Loucy (cell line): ENCODE data around the gene APLN.

Experiments
- H2AFZ ChIP-seq: fragments of 200-600 bp; sonication (generic); 2 replicates; pipeline ENCODE4 v1.6.0; 2016; ENCODE audit warnings: antibody characterized with exemption, mild to moderate bottlenecking, low read length, moderate library complexity
- H3F3A ChIP-seq: fragments of 200-600 bp; 2 replicates; pipeline ENCODE4 v1.6.0; 2016; ENCODE audit warnings: antibody characterized with exemption, low read depth, mild to moderate bottlenecking
- H3K27me3 ChIP-seq: fragments of 200-600 bp; sonication (generic); 2 replicates; pipeline ENCODE4 v1.6.1; 2014; ENCODE audit warnings: low read length, mild to moderate bottlenecking; ENCODE audit not compliant: insufficient read depth, poor library complexity, severe bottlenecking
- H3K36me3 ChIP-seq: fragments of 200-600 bp; sonication (generic); 2 replicates; pipeline ENCODE4 v1.6.1; 2016; ENCODE audit warnings: low read length; ENCODE audit not compliant: insufficient read depth
- H3K4me1 ChIP-seq: fragments of 200-600 bp; sonication (generic); 2 replicates; pipeline ENCODE4 v1.5.1; 2014; ENCODE audit warnings: low read length, mild to moderate bottlenecking; ENCODE audit not compliant: insufficient read depth, poor library complexity, severe bottlenecking
- H3K4me2 ChIP-seq: fragments of 200-600 bp; sonication (generic); 2 replicates; pipeline ENCODE4 v1.6.0; 2014; ENCODE audit warnings: antibody characterized with exemption, low read length, low read depth, mild to moderate bottlenecking; ENCODE audit not compliant: poor library complexity, severe bottlenecking
- H3K4me3 ChIP-seq: fragments of 200-600 bp; sonication (generic); 2 replicates; pipeline ENCODE4 v1.5.1; 2014; ENCODE audit warnings: low read length, mild to moderate bottlenecking, mixed read lengths; ENCODE audit not compliant: poor library complexity, severe bottlenecking
- H3K79me2 ChIP-seq: fragments of 200-600 bp; sonication (generic); 2 replicates; pipeline ENCODE4 v1.6.1; 2014; ENCODE audit warnings: low read length; ENCODE audit not compliant: insufficient read depth
- H3K9ac ChIP-seq: fragments of 200-600 bp; sonication (generic); 2 replicates; pipeline ENCODE4 v1.6.0; 2014; ENCODE audit warnings: mild to moderate bottlenecking, low read depth, low read length, moderate library complexity; ENCODE audit not compliant: poor library complexity, severe bottlenecking
- H3K9me2 ChIP-seq: fragments of 200-600 bp; sonication (generic); replicated peaks from 2 replicates; pipeline ENCODE4 v1.6.1; 2016; ENCODE audit warnings: low read depth, low read length, mixed read lengths
- H3K9me3 ChIP-seq: fragments of 200-600 bp; sonication (generic); 2 replicates; pipeline ENCODE4 v1.6.1; 2014; ENCODE audit warnings: mild to moderate bottlenecking, antibody characterized with exemption, low read length, low read depth; ENCODE audit not compliant: insufficient read depth
- H4K20me1 ChIP-seq: fragments of 200-600 bp; sonication (generic); 2 replicates; pipeline ENCODE4 v1.6.0; 2014; ENCODE audit warnings: antibody characterized with exemption, low read length, mild to moderate bottlenecking; ENCODE audit not compliant: insufficient read depth, poor library complexity, severe bottlenecking
- EZH2phosphoT487 ChIP-seq: fragments of 200-600 bp; IDR thresholded peaks from 2 replicates; pipeline ENCODE4 v1.6.1; 2018; ENCODE audit warnings: antibody characterized with exemption, mild to moderate bottlenecking, moderate library complexity, borderline replicate concordance
- TF ChIP-seq, protein P1 (sequence below): fragments of 200-600 bp; sonication (generic); conservative IDR thresholded peaks from 2 replicates; pipeline ENCODE4 v1.5.1; 2014; ENCODE audit warnings: mild to moderate bottlenecking, antibody characterized with exemption, low read length

The APLN gene

DNA sequence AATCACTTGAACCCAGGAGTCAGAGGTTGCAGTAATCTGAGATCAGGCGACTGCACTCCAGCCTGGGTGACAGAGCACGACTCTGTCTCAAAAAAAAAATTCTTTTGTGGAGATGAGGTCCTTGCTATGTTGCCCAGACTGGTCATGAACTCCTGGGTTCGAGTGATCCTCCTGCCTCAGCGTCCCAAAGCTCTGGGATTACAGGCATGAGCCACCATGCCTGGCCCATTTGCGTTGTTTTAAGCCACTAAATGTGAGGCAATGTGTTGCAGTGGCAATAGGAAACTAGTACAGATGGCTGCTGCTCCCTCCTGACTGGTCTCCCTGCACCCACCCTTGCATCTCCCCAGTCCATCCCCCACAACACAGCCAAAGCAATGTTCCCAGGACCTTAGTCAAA is 40.0 kb upstream of the APLN start:
- Histone ChIP-seq H3K79me2 (no peaks in the 10 kb centered on the region), H3K4me3 (no peak overlapping the region), H3K9ac (no peak overlapping the region), H3K27me3 (no peaks in the 10 kb centered on the region), H3K9me2 (no peaks in the 10 kb centered on the region), H3K4me1 (no peaks in the 10 kb centered on the region), H3F3A (no peaks in the 10 kb centered on the region), H3K36me3 (no peaks in the 10 kb centered on the region), H3K4me2 (no peak overlapping the region), H2AFZ (no peak overlapping the region), H4K20me1 (no peaks in the 10 kb centered on the region), H3K9me3 (no peaks in the 10 kb centered on the region)
- TF ChIP-seq, protein P1, sequence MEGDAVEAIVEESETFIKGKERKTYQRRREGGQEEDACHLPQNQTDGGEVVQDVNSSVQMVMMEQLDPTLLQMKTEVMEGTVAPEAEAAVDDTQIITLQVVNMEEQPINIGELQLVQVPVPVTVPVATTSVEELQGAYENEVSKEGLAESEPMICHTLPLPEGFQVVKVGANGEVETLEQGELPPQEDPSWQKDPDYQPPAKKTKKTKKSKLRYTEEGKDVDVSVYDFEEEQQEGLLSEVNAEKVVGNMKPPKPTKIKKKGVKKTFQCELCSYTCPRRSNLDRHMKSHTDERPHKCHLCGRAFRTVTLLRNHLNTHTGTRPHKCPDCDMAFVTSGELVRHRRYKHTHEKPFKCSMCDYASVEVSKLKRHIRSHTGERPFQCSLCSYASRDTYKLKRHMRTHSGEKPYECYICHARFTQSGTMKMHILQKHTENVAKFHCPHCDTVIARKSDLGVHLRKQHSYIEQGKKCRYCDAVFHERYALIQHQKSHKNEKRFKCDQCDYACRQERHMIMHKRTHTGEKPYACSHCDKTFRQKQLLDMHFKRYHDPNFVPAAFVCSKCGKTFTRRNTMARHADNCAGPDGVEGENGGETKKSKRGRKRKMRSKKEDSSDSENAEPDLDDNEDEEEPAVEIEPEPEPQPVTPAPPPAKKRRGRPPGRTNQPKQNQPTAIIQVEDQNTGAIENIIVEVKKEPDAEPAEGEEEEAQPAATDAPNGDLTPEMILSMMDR = no peak
- no peak for TF ChIP-seq EZH2phosphoT487

DNA sequence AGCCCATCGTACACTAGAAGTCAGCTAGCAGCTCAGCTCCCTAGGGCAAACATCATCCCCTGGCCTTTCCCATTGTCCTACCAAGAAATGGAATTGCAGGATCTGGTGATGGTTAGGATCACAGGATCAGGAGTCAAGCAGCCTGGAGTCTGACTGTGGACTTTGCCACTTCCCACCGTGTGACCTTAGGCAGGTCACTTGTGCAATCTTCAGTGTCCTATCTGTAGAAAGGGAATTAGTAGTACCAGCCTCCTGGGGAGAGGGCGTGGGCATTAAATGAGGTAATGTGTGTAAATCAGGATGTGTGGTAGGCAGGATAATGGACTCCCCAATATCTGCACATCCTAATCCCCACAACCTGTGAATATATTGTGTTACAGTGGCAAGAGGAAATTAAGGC is 38.6 kb upstream of the APLN start:
- Histone ChIP-seq H3F3A (no peaks in the 10 kb centered on the region), H3K4me2 (no peak overlapping the region), H3K9me3 (no peaks in the 10 kb centered on the region), H3K4me3 (no peak overlapping the region), H4K20me1 (no peaks in the 10 kb centered on the region), H3K4me1 (no peaks in the 10 kb centered on the region), H3K9me2 (no peaks in the 10 kb centered on the region), H3K79me2 (no peaks in the 10 kb centered on the region), H3K36me3 (no peaks in the 10 kb centered on the region), H2AFZ (no peak overlapping the region), H3K27me3 (no peaks in the 10 kb centered on the region), H3K9ac (no peak overlapping the region)
- TF ChIP-seq EZH2phosphoT487 = no peak

DNA sequence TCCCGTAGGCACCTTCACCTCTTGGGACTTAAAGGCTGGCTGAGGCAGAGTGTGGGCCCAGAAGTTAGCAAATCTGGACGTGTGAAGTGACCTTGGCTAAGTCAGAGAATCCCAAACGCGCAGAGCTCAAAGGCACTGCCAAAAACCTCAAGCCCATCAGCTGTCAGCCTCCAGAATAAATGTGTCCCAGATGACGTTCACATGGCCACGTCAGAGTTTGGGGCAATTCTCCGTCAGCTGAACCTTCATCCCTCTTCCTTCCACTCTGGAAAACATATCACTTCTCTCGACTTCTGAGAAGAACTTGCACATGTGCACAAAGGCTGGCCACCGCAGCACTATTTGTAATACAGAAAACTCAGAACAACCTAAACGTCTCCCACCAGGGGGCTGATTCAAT is 35.7 kb upstream of the APLN start:
- no peak overlapping the region for H2AFZ ChIP-seq
- no peaks in the 10 kb centered on the region for H3K79me2 ChIP-seq
- no peak for TF ChIP-seq EZH2phosphoT487
- TF ChIP-seq, protein P1 = no peak
- H3F3A ChIP-seq = no peaks in the 10 kb centered on the region
- H3K4me2 ChIP-seq = no peak overlapping the region
- no peaks in the 10 kb centered on the region for H3K9me2 ChIP-seq
- no peaks in the 10 kb centered on the region for H3K4me1 ChIP-seq
- no peaks in the 10 kb centered on the region for H3K36me3 ChIP-seq
- no peaks in the 10 kb centered on the region for H3K27me3 ChIP-seq
- H3K9ac ChIP-seq = no peak overlapping the region
- H3K4me3 ChIP-seq = no peak overlapping the region
- H4K20me1 ChIP-seq = no peaks in the 10 kb centered on the region
- no peaks in the 10 kb centered on the region for H3K9me3 ChIP-seq

DNA sequence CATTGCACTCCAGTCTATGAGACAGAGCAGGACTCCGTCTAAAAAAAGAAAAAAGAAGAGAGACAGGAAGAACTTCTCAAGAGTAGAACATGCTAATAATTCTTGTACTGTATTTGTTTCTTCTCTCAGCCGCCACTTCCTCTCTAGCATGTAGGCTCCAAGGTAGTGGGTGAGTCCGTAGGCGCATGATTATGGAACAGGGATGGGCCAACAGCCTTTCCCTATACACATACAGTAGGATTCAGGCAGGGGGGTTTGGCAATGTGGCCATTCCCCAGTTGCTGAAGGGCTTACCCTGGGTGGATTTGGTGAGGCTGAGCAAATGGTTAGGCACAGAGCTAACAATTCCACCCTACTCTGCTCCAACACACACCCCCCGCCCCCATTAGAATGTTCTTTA is 35.0 kb upstream of the APLN start:
- Histone ChIP-seq H3K9me3 (no peaks in the 10 kb centered on the region), H3K9me2 (no peaks in the 10 kb centered on the region), H3K4me3 (no peak overlapping the region), H3K79me2 (no peaks in the 10 kb centered on the region), H3K36me3 (no peaks in the 10 kb centered on the region), H3K27me3 (no peaks in the 10 kb centered on the region), H3K9ac (no peak overlapping the region), H3K4me2 (no peak overlapping the region), H3K4me1 (no peaks in the 10 kb centered on the region), H2AFZ (no peak overlapping the region), H4K20me1 (no peaks in the 10 kb centered on the region), H3F3A (no peaks in the 10 kb centered on the region)
- no peak for TF ChIP-seq EZH2phosphoT487
- TF ChIP-seq, protein P1 = no peak
